Colon (tissue), 2 donors: Measurements from ENCODE around the gene ARSB.
"Not testable (repeated sequence)": the region's sequence is repeated elsewhere in the genome, so short reads cannot be mapped to it uniquely, and the experiment has no call there.

ENCODE experiments used
- FAIRE-seq: peaks from 2 replicates; lab custom pipeline; 2012; peaks lifted over from hg19 to GRCh38; lab: Jason Lieb, UNC
- donor health status: control.
- donor health status: control.

ARSB gene

DNA sequence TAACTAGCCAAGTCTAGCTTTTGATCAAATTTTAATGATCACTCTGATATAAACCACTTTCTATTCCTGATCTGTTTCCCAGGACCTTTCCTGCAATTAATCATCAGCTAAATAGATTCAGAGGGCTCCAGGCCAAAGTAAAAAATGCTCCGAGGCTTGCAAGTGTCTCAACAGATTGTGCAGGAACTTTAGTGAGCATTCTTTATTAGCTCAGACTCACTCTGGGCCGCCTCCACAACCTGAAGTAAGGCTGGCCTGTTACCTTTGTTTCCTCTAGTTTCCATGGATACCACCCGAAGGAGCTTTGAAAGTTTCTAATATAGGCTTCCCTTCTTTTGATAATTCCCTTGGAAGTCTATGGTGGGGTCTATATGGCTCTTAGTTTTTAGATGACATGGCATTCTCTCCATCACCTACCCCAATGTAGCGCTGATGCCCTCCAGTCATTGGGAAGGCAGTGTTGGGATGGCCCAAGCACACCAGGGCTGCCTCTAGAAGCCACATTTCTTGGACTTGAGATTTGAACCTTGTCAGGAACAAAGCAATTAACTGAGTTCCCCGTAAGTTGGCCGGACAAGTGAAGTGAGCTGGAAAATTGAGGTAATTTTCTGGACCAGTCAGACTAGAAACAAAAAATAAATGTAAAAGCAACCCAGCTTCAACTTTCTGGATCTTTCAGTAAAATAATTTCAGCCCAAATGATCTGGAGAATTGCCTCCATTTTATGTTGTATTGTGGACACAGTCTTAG is 238.9 kb downstream of the ARSB start:
- FAIRE-seq, result no peak

DNA sequence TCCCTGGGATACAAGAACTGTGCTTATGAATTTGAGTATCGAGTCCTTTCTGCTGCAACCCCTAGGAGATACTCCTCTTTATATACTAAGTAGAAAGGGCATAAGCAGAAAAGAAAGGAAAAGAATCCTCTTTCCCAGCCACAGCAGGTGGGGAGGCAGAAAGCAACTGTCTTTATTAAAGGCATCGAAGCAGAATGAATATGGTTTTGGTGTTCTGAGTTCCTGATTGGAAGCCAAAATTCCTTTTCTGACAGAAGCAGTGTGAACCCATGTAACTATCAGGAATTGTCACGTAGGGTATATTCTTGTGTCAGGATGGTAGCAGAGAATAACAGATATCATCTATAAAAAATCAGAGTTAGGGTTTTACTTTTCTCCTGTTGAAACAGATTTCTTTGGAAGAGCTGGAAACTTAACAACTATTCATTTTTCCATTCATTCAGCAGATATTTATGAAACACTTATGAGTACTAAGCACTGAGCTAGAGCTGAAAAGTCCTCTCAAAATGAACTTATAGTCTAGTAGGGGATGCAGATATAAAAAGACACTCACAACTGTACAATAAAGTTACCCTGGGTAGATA is 240.1 kb downstream of the ARSB start:
- FAIRE-seq, result no peak

DNA sequence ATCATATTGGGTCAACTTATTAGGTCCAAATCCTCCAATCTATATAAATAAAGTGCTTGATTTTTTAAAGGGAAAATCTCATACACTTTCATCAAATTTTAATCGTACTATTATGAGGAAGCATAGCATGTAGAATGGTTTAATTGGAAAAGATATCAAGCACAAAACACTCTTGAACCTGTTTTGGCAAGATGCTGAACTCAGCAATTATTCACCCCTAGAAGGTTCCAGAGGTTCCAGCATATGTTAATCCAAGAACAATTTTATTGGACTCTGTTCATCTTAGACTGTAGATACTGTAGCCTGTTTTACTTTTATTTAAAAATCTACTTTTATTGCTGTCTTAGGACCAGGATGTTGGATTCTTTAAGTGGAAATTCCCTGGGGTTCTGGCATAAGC is 244.1 kb downstream of the ARSB start:
- FAIRE-seq, result no peak

DNA sequence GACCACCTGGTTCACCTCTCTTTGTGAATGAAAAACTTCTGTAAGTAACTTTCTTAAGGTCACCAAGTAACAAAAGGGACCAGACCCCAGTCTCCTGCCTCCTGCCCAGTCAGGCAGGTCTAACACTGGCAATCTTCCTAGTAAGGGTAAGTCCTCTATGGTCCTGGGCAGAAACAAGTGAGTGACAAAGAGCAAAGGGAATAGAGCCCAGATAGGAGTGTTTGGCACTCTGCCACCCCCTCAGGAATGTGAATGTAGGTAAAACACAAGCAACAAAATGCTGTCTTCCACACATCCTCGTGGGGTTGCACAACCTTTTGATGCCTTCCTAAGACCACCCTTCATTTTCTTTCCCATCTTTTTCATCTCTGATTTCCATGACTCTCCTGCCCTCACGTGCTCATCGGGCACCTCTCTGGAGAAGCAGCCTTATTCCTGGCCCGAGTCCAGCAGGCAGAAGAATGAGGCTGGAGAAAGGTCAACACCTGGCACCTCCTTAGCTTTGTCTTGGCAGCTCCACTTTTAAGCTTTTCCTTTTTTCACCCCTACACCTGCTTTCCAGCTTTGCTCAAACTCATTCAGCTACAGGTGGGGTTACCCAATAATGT is 246.3 kb downstream of the ARSB start:
- no peak for FAIRE-seq

DNA sequence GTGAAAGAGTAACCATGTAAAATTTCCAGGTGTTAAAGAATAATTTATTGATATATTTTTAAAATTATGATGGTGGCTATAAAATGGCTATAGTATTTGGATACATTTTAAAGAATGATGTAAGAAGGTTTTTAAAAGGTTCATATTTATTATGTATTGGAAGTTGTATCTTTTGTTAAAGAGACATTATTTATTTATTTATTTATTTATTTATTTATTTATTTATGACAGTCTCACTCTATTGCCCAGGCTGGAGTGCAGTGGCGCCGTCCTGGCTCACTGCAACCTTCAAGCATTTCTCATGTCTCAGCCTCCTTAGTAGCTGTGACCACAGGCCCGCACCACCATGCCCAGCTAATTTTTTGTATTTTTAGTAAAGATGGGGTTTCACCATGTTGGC is 247.0 kb downstream of the ARSB start:
- peak; percentile 85 for FAIRE-seq

DNA sequence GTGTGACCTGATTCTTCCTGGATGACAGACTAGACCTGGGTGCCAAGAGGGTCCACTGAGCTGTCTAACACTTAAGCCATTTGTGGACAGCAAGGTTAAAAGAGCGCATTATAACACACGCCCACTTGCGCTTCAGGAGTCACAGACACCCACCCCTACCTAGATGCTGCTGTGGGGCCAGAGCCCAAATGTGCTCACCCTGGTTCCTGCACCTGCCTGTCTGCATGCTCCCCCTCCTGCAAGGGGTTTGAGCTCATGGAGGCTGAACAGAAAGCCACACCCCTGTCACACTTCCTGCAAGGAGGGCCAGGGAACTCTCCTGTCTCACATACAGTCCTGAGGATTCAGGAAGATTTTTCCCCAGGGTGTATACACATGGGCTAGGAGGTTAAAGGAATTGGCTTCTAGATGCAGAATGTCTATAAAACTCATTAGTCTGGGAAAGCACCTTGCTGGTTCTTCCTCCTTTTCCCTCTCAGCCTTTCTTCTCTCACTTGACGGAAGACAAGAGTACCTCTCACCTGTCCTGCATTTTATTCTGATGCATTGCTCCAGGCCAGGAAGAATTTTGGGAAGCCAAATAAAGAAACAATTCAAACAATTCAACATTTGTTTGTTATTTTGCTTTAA is 249.2 kb downstream of the ARSB start:
- no peak for FAIRE-seq

DNA sequence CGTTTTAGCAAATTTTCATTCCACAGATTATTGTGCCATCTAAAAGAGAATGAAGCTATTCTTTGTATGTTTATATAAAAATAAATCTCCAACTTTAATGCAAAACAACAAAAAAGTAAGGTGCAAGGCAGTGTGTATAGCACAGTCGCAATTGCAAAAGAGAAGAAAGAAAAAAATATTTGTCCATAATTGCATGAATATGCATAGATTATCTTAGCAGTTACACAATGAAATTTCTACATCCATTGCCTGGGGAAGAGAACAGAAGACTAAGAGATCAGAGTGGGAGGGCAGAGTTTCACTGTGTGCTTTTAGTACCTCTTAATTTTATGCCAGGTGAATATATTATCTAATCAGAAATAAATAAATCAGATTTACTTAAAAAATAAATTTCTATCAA is 250.2 kb downstream of the ARSB start:
- FAIRE-seq, result no peak

DNA sequence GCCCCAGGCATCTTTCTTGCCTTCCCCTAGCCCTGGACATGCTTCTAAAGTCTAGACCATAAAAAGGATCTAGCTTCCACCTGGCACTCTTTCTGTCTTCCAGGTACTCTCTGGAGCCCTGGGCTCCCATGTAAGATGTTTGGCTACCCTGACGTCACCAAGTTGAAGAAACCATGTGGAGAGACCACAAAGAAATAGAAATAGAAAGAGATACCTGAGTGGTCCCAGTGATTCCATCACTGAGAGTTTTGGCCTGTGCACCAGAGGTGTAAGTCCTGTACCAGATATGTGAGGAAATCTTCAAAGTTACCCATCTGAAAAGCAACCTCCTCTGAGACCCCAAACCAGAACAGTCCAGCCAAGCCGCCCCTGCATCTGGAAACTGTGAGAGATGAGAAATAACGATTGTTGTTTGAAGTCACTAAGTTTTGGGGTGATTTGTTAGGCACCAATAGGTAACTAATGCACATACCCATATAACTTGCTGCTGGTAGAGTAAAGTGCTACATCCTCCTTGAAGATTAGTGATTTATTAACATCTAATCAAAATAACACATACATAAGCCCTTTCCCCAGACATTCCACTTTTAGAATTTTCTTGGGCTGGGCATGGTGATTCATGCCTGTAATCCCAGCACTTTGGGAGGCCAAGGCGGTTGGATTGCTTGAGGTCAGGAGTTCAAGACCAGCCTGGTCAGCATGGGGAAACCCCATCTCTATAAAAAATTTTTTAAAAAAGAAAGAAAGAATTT is 250.8 kb downstream of the ARSB start:
- no peak for FAIRE-seq

DNA sequence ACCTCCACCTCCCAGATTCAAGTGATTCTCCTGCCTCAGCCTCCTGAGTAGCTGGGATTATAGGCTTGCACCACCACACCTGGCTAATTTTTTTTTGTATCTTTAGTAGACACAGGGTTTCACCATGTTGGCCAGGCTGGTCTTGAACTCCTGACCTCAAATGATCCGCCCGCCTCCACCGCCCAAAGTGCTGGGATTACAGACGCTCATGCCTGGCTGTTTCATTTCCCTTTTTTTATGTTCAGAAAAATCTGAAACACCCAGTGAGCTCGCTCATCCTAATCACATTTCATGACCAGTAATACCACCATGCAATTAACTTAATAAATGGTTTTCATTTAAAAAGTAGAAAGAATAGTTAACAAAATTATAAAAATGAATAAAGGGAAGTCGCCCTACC is 252.4 kb downstream of the ARSB start:
- FAIRE-seq, result not testable (repeated sequence)

DNA sequence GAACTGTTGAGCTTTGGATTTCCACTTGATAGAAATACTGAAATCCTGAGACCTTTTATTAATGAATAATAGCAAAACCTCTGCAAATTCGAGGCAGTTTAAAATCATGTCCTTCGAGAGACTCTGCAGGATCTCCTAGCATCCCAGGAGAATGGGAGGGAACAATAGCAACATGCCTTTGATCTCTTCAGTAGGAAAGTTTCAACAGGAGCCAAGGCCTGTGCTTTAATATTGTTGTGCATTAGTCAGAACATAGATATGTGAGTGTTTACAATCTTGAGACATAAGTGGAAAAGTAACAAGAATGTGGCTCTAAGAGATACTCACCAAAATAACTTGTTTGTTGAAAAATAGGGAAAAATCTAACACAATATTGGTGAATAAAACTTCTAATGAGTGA is 253.2 kb downstream of the ARSB start:
- no peak for FAIRE-seq

DNA sequence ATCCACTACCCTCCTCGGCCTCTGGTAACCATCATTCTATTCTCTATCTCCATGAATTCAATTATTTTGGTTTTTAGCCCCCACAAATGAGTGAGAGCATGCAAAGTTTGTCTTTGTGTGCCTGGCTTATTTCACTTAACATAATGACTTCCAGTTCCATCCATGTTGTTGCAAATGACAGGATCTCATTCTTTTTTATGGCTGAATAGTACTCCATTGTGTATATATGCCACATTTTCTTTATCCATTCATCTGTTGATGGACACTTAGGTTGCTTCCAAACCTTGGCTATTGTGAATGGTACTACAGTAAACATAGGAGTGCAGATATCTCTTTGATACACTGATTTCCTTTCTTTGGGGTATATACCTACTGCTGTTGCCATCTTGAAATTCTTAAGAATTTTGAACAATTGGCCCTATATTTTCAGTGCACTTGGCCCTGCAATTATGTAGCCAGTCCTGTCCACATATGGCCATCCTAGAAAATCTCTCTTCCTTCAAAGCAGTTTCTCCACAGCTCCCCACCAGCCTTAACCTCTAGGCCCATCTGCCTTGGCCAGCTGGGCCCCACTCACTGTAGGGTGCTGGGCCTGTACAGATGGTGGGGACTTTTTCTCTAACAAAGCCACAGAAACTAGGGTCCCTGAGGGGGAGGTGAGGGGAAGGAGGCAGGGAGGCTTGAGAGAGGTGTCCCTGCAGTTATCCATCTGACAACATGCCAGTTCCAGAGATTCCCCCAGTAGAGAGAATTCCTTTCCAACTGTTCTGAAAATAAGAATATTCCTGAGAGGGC is 254.6 kb downstream of the ARSB start:
- FAIRE-seq, result no peak

DNA sequence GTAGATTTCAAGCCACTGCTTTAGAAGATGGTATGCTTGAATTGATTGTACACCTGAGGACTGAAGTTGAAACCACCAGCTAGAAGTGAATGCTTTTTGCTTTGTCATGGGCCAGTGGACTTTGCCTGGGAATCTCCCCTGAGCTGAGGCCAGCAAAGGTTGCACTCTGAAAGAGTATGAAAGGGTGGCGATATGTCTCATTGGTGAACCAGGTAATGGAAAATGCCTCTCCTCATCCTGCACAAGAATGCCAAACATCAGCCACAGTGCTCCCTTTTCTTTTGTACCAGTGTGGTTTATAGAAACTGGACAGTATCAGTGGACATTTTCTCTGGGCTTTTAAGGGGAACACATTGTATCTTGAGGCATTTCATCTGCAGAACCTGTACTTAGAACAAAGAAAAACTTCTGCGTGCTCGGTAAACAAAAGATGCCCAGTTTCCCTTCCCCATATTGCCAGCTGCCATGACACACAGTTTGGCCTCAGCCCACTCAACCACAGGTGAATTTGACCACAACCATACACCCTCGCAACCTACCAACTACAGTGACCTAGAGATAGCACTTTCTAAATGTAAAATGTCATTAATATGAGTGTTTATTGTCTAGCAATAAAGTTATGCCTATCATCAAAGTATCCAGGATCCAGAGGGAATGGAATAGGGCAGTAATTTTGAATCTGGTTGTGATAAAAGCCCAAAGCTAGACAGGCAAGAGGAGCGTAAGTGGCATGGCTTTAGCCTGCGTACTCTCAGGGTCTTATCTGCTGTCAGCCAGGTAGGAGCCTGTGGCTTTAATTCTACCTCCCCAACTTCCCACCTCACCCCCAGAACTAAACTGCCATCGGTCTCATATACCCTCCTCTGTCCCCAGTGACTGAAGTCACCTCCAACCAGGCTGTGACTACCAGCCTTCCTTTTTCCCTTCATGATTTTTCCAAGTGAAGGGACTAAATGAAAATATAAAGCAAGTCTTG is 257.0 kb downstream of the ARSB start:
- no peak for FAIRE-seq
